ENCODE data around the gene SEPTIN11.
A peak's percentile ranks its signal among the peaks of the same experiment; 100 is the strongest.

The SEPTIN11 gene

GRCh38 chr4:76951672-76952010, 2.1 kb downstream of the SEPTIN11 start:
- no peaks in the 10 kb centered on the region for H3K9me2 ChIP-seq (replicated peaks; ENCODE audit: insufficient read depth, low read length)
- no peak overlapping the region for H2AFZ ChIP-seq (ENCODE audit: low read depth, low read length, severe bottlenecking)
- H3K4me3 ChIP-seq (ENCODE audit: insufficient read depth, low read length, poor library complexity, severe bottlenecking) = peak overlapping the region; percentile 75
- no peak overlapping the region for H3K27ac ChIP-seq (ENCODE audit: low read depth, low read length)
- H4K20me1 ChIP-seq (ENCODE audit: low read depth, low read length) = no peaks in the 10 kb centered on the region; the same call in 1 of the 2 replicates
- peak overlapping the region; percentile 89 for H3K4me2 ChIP-seq (ENCODE audit: low read depth, low read length, poor library complexity, severe bottlenecking)
- no peaks in the 10 kb centered on the region for H3F3A ChIP-seq (ENCODE audit: insufficient read depth)
- 0 out of 2 replicates have a peak overlapping the region, but pooled peaks have one; percentile 75 for H3K9ac ChIP-seq (ENCODE audit: low read length)
- H3K9me3 ChIP-seq (ENCODE audit: insufficient read depth, low read length) = no peaks in the 10 kb centered on the region
- H3K27me3 ChIP-seq (ENCODE audit: low read length) = no peaks in the 10 kb centered on the region
- TF ChIP-seq CTCF (IDR thresholded peaks at IDR 0.05; ENCODE audit: insufficient read depth, low read length, poor library complexity, severe bottlenecking) = no peak
- no peak for TF ChIP-seq EZH2phosphoT487 (conservative IDR thresholded peaks at IDR 0.05; ENCODE audit: low read length)
- no peaks in the 10 kb centered on the region for H3K36me3 ChIP-seq (ENCODE audit: low read length)
- peaks cover 58% of the 10 kb centered on the region for H3K79me2 ChIP-seq (ENCODE audit: insufficient read depth, low read length)

DNA sequence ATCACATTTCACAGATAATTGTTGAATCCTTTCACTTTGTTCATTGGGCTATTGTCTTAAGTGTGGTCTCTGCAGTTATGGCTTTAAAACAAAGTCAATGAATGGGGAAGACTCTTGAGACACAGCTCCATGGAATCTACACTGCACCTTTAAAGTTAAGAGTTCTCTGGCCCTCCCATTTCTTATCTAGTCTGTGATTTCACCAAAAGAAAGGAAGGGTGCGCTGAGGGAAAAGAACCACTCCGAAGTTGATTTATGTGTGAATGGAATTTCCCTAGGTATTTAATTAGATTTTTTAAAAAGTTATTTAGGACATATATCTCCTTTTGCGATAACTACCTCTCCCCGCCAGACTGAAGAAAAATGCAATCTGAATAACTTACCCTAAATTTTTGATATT, 2.5 kb downstream of the SEPTIN11 start:
- H3K4me3 ChIP-seq (ENCODE audit: insufficient read depth, low read length, poor library complexity, severe bottlenecking) = no peak overlapping the region
- no peaks in the 10 kb centered on the region for H3K9me2 ChIP-seq (replicated peaks; ENCODE audit: insufficient read depth, low read length)
- peaks cover 58% of the 10 kb centered on the region for H3K79me2 ChIP-seq (ENCODE audit: insufficient read depth, low read length)
- no peaks in the 10 kb centered on the region for H3K36me3 ChIP-seq (ENCODE audit: low read length)
- H3F3A ChIP-seq (ENCODE audit: insufficient read depth) = no peaks in the 10 kb centered on the region
- H3K4me2 ChIP-seq (ENCODE audit: low read depth, low read length, poor library complexity, severe bottlenecking) = no peak overlapping the region
- H3K9me3 ChIP-seq (ENCODE audit: insufficient read depth, low read length) = no peaks in the 10 kb centered on the region
- H3K9ac ChIP-seq (ENCODE audit: low read length) = no peak overlapping the region
- H3K27me3 ChIP-seq (ENCODE audit: low read length) = no peaks in the 10 kb centered on the region
- no peak overlapping the region for H3K27ac ChIP-seq (ENCODE audit: low read depth, low read length)
- no peaks in the 10 kb centered on the region; the same call in 1 of the 2 replicates for H4K20me1 ChIP-seq (ENCODE audit: low read depth, low read length)
- H2AFZ ChIP-seq (ENCODE audit: low read depth, low read length, severe bottlenecking) = no peak overlapping the region
- TF ChIP-seq CTCF (IDR thresholded peaks at IDR 0.05; ENCODE audit: insufficient read depth, low read length, poor library complexity, severe bottlenecking) (no peak), EZH2phosphoT487 (conservative IDR thresholded peaks at IDR 0.05; ENCODE audit: low read length) (no peak)

DNA sequence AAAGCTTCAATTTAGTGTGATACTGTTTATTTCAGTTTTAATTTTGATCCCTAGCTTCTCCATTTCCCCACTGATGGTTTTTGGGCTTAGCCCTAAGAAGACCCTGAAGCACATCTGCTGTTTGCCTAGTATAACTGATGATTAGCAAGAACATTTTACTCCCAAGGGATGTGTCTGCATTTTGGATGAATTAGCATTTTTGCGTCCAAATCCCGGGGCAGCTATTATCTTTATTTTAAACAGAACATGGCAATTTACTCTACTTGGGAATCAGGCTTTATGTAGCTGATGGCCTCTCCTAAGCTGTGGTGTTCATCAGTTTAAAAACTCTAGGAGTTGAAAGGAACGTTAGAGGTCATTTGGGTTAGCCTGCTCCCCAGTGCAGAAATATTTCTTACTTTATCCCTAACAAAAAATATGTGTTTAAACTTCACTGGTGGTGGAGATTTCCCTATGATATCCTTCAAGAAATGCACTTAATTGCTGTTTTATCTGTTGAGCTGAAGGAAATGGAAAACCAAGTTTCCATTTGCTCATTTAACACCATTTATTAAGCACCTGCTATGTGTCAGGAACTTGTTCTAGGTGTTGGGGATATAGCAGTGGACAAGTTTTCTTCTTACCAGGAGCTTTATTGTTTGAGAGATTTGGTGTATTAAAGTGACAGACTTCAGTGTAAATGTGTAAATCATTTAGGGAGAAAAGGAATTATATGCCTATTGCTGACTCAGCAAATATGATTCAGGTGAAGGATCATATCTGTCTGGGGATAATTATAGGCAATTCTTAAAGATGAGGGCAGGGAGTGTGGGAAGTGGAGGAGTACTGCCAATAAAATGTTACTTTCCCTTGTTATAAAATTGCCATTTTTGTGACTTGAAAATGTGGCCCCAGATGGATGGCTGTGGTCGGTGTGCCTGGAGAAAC, 3.4 kb downstream of the SEPTIN11 start:
- H3K4me3 ChIP-seq (ENCODE audit: insufficient read depth, low read length, poor library complexity, severe bottlenecking) = no peak overlapping the region
- TF ChIP-seq EZH2phosphoT487 (conservative IDR thresholded peaks at IDR 0.05; ENCODE audit: low read length) (no peak), CTCF (IDR thresholded peaks at IDR 0.05; ENCODE audit: insufficient read depth, low read length, poor library complexity, severe bottlenecking) (no peak)
- H3K4me2 ChIP-seq (ENCODE audit: low read depth, low read length, poor library complexity, severe bottlenecking) = no peak overlapping the region
- H3K9me3 ChIP-seq (ENCODE audit: insufficient read depth, low read length) = no peaks in the 10 kb centered on the region
- no peaks in the 10 kb centered on the region for H3K36me3 ChIP-seq (ENCODE audit: low read length)
- H3K9ac ChIP-seq (ENCODE audit: low read length) = no peak overlapping the region
- H2AFZ ChIP-seq (ENCODE audit: low read depth, low read length, severe bottlenecking) = no peak overlapping the region
- no peaks in the 10 kb centered on the region for H3F3A ChIP-seq (ENCODE audit: insufficient read depth)
- H4K20me1 ChIP-seq (ENCODE audit: low read depth, low read length) = no peaks in the 10 kb centered on the region; the same call in 1 of the 2 replicates
- no peaks in the 10 kb centered on the region for H3K9me2 ChIP-seq (replicated peaks; ENCODE audit: insufficient read depth, low read length)
- H3K27me3 ChIP-seq (ENCODE audit: low read length) = no peaks in the 10 kb centered on the region
- peaks cover 58% of the 10 kb centered on the region for H3K79me2 ChIP-seq (ENCODE audit: insufficient read depth, low read length)
- no peak overlapping the region for H3K27ac ChIP-seq (ENCODE audit: low read depth, low read length)
